Gastroesophageal sphincter (tissue), 4 donors: ENCODE data around the gene GGCT. TPM values are rescaled to one million over a fixed set of nuclear protein-coding genes. Genes with fewer than 3 reads are reported as not detected.

Experiments used
- ATAC-seq: fragments of 150-250 bp; one replicate; pipeline ENCODE4 v1.9.1; 2016; ENCODE audit warnings: mild to moderate bottlenecking, moderate library complexity
- H3K27ac ChIP-seq, 4 donors: fragments of 200-600 bp; sonication (generic) in 3 of 4; 1 replicate in 3 of 4; 2 replicates in 1 of 4; pipeline ENCODE4 v1.5.1; 2016 to 2019
- H3K27me3 ChIP-seq: fragments of 200-600 bp; sonication (generic); one replicate; pipeline ENCODE4 v1.5.1; 2019
- H3K36me3 ChIP-seq, 2 donors: fragments of 200-600 bp; sonication (generic); one replicate each; pipeline ENCODE4 v1.5.1; 2019; ENCODE audit warnings: control low read depth in 1 of 2
- H3K4me1 ChIP-seq, 3 donors: fragments of 200-600 bp; sonication (generic); 1 replicate in 2 of 3; 2 replicates in 1 of 3; pipeline ENCODE4 v1.5.1; 2016 to 2019; ENCODE audit warnings: control low read depth in 2 of 3
- H3K4me3 ChIP-seq, 2 donors: fragments of 200-600 bp; sonication (generic); one replicate each; pipeline ENCODE4 v1.5.1; 2019; ENCODE audit warnings: mild to moderate bottlenecking in 1 of 2, moderate library complexity in 1 of 2
- H3K9me3 ChIP-seq, 3 donors: fragments of 200-600 bp; sonication (generic); one replicate each; pipeline ENCODE4 v1.5.1; 2017 to 2019; ENCODE audit warnings: control low read depth in 2 of 3
- CTCF ChIP-seq, 4 experiments: fragments of 200-600 bp in 2 of 4; fragments of 450-650 bp in 2 of 4; sonication (generic) in 1 of 4; IDR thresholded peaks; one replicate each; pipeline ENCODE4 v1.5.1; 2017 to 2019; ENCODE audit warnings: antibody characterized with exemption in 4 of 4, mild to moderate bottlenecking in 2 of 4, moderate library complexity in 2 of 4
- EP300 ChIP-seq: sonication (generic); formaldehyde crosslinking; IDR thresholded peaks from one replicate; pipeline ENCODE4 v1.6.1; 2017; ENCODE audit warnings: antibody characterized with exemption, mild to moderate bottlenecking
- POLR2A ChIP-seq, 2 donors: fragments of 450-650 bp; IDR thresholded peaks; one replicate each; pipeline ENCODE4 v1.6.1; 2017; ENCODE audit warnings: antibody characterized with exemption in 2 of 2, mild to moderate bottlenecking in 2 of 2, moderate library complexity in 1 of 2
- POLR2AphosphoS5 ChIP-seq: sonication (generic); formaldehyde crosslinking; IDR thresholded peaks from one replicate; pipeline ENCODE4 v1.6.1; 2017; ENCODE audit warnings: antibody characterized with exemption
- WGBS, 2 donors: methylation state at CpG; one replicate each; pipeline ENCODE4 v1.1.5; 2018; ENCODE audit warnings: low coverage in 1 of 2; 5-methylcytosine and 5-hydroxymethylcytosine counted together
- total RNA-seq, 4 donors: library from RNA; depleted of rRNA; stranded (reverse); fragments of >200 nt; gene quantifications; one replicate each; pipeline ENCODE4 v1.1.0, GENCODE V29; 2016

The GGCT gene
- total RNA-seq, 4 donors from 2014 or later = 16.7 to 29.0 (median 23.7) TPM

GRCh38 chr7:30505174-30505697, 607 bp upstream of the GGCT start:
- 19 to 38% methylated on average over 6 to 15 of the region's 19 CpGs for WGBS, 2 donors
- Histone ChIP-seq H3K27me3 (no peaks in the 10 kb centered on the region), H3K4me3 (peak overlapping the region; percentile 90), H3K27ac (peak overlapping the region; percentile 68 to 93 (median 92)), H3K9me3 (no peaks in the 10 kb centered on the region), H3K36me3 (no peaks in the 10 kb centered on the region), H3K4me1 (peaks cover 0 to 28% (median 0%) of the 10 kb centered on the region in 3 donors)
- TF ChIP-seq CTCF (IDR thresholded peaks at IDR 0.05) (peak in 1 of 4 experiments; percentile 30), POLR2AphosphoS5 (no peak), POLR2A (IDR thresholded peaks at IDR 0.05) (no peak), EP300 (no peak)
- ATAC-seq = no peak

- H3K9me3 ChIP-seq = no peaks in the 10 kb centered on the region
- H3K4me1 ChIP-seq = peaks cover 0 to 28% (median 0%) of the 10 kb centered on the region in 3 donors
- peaks cover 0 to 9% of the 10 kb centered on the region in 2 donors for H3K36me3 ChIP-seq
- H3K27me3 ChIP-seq = no peaks in the 10 kb centered on the region
- H3K4me3 ChIP-seq = peak overlapping the region; percentile 90
- ATAC-seq = no peak
- TF ChIP-seq CTCF (IDR thresholded peaks at IDR 0.05) (no peak), POLR2AphosphoS5 (no peak), EP300 (no peak), POLR2A (IDR thresholded peaks at IDR 0.05) (no peak)
- peak overlapping the region in 1 of 4 donors; percentile 91 for H3K27ac ChIP-seq
- 7 to 46% methylated on average over 5 to 15 of the region's 15 CpGs for WGBS, 2 donors
Measured at GRCh38 chr7:30503274-30504212, 1.1 kb downstream of the GGCT start.

DNA sequence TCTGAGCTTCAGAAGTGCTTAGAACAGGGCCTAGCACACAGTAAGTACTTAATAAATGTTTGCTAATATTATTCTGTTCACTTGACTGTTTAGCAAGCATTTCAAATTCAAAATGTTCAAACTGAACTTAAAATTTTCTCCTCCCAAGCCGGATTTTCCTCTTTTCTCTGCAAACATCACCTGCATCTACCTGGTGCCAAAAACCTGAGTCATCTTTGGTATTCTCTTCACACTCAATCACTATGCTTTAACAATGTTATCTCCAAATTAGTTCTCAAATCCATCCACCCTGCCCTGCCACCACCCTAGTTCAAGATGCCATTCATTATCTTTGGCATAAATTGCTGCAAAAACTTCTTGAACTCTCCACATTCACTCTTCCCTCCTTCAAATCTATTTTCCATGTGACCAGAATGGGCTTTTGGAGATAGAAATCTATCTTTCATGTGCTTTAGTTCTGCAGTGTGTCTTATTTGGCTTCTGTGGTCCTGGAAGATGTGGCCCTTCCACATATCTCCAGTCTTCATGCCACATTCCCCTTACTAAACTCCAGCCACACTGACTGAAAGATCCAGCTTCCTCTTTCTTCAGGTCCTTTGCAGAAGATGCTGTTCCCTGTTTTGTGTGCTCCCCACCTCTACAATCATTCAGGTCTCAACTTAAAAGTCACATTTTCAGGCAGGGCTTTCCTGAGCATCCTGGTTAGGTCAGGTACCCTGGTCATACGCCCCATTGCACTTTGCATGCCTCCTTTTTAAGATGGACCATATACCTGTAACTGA, 2.0 kb downstream of the GGCT start:
- TF ChIP-seq POLR2A (IDR thresholded peaks at IDR 0.05) (no peak), EP300 (no peak), POLR2AphosphoS5 (no peak), CTCF (IDR thresholded peaks at IDR 0.05) (no peak)
- Histone ChIP-seq H3K4me3 (no peak overlapping the region), H3K27me3 (no peaks in the 10 kb centered on the region), H3K27ac (no peak overlapping the region), H3K4me1 (peaks cover 0 to 28% (median 0%) of the 10 kb centered on the region in 3 donors), H3K9me3 (no peaks in the 10 kb centered on the region), H3K36me3 (peaks cover 0 to 13% of the 10 kb centered on the region in 2 donors)
- 86 to 100% methylated on average over 1 to 2 of the region's 2 CpGs for WGBS, 2 donors
- no peak for ATAC-seq

DNA sequence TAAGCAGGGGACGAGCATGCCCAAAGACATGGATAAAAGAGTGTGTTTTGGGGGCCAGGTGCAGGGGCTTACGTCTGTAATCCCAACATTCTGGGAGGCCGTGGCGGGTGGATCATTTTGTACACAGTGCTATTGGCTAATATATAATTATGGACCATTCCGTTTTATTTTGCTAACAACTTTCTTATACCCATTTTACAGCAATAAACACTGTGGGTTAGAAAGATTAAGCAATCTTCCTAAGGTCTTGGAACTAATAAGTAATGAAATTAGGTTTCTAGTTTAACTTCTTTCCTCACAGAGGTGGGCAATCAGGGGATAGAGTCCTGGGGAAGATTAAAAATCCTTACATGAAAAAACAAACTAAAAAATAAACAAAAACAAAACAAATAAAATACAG, 3.4 kb downstream of the GGCT start:
- Histone ChIP-seq H3K4me1 (peaks cover 0 to 28% (median 0%) of the 10 kb centered on the region in 3 donors), H3K36me3 (peaks cover 0 to 25% of the 10 kb centered on the region in 2 donors), H3K9me3 (no peaks in the 10 kb centered on the region), H3K4me3 (no peak overlapping the region), H3K27ac (no peak overlapping the region), H3K27me3 (no peaks in the 10 kb centered on the region)
- TF ChIP-seq POLR2A (IDR thresholded peaks at IDR 0.05) (no peak), CTCF (IDR thresholded peaks at IDR 0.05) (no peak), EP300 (no peak), POLR2AphosphoS5 (no peak)
- no peak for ATAC-seq
- WGBS, 2 donors = 82 to 94% methylated on average over 5 of the region's 5 CpGs
